Fibroblast of mammary gland (primary cell): ENCODE results near the gene MME.

Source experiments
- DNase-seq: peaks from one replicate; pipeline ENCODE4 v3.0.0-alpha.2; 2010; ENCODE audit warnings: low read depth
- H3K4me3 ChIP-seq: 2 replicates; pipeline ENCODE4 v1.5.1; 2011; ENCODE audit warnings: low read depth, mild to moderate bottlenecking, low read length, moderate library complexity; ENCODE audit not compliant: control insufficient read depth
- CTCF ChIP-seq: conservative IDR thresholded peaks from 2 replicates; pipeline ENCODE4 v1.5.1; 2011; ENCODE audit warnings: low read depth, low read length, inconsistent platforms; ENCODE audit not compliant: control insufficient read depth, insufficient read depth

Gene MME

GRCh38 chr3:155046935-155047334 lies 33.2 kb upstream of the MME start:
- DNase-seq, result no peak
- H3K4me3 ChIP-seq, result no peak overlapping the region

DNA sequence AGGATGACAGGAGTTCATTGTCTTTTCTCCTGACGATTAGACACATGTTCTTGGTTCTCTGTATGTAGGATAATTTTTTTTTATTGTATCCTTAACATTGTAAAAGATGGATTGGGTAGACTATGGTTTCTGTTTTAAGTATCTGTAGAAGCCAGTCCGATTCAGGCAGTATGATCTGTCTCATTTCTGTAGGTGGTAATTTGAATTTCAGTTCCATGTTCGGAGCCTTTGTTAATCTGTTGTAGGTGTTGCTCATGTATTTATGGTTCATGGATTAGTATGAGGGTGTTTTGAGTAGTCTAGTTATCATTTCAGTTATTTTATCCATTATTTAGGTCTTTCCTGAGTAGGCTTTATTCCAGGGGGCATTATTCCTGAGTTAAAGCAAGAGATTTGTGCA lies 32.4 kb upstream of the MME start:
- TF ChIP-seq CTCF, result no peak
- DNase-seq, result no peak
- H3K4me3 ChIP-seq, result no peak overlapping the region

More at GRCh38 chr3:155046935-155047334, 33.2 kb upstream of the MME start:
- no peak for TF ChIP-seq CTCF

DNA sequence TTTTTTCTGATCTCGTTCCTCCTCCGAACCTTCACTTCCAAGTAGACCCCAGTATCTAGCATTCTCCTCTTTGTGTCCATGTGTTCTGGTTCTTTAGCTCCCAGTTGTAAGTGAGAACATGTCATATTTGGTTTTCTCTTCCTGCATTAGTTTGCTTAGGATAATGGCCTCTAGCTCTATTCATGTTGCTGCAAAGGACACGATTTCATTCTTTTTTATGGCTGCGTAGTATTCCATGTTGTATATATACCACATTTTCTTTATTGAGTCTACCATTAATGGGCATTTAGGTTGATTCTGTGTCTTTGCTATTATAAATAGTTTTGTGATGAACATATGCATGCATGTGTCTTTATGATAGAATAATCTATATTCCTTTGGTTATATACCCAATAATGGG lies 30.2 kb upstream of the MME start:
- no peak for DNase-seq
- no peak overlapping the region for H3K4me3 ChIP-seq
- no peak for TF ChIP-seq CTCF

- no peak for DNase-seq
- TF ChIP-seq CTCF, result no peak
- no peak overlapping the region for H3K4me3 ChIP-seq
Measured at GRCh38 chr3:155052470-155052869, 27.6 kb upstream of the MME start.

GRCh38 chr3:155053756-155054155 lies 26.4 kb upstream of the MME start:
- no peak for TF ChIP-seq CTCF
- H3K4me3 ChIP-seq, result no peak overlapping the region
- no peak for DNase-seq

DNA sequence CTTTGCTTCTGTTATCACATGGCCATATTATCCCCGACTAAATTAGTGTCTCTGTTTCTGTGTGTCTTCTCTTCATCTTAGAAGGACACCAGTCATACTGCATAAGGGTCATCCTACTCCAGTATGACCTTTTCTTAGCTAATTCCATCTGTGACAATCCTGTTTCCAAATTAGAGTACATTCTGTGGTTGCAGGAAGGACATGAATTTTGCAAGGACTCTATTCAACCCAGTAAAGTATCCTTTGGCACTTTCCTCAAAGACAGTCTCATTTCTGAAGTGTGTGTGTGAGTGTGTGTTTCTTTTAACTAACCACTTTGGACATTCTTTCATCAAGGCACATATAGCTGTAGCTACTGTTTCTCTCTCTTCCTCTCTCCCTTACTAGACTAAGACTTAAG lies 15.2 kb upstream of the MME start:
- no peak for TF ChIP-seq CTCF
- peak; percentile 59 for DNase-seq
- H3K4me3 ChIP-seq, result no peak overlapping the region

- DNase-seq, result peak; percentile 96
- no peak for TF ChIP-seq CTCF
- no peak overlapping the region for H3K4me3 ChIP-seq
Measured at GRCh38 chr3:155065537-155065936, 14.6 kb upstream of the MME start.
